K562 treated with DMSO at 1 percent for 4 hours (cell line): ENCODE results near the gene RALGPS1. TPM values are rescaled to one million over a fixed set of nuclear protein-coding genes. Genes with fewer than 3 reads are reported as not detected.

Experiments
- total RNA-seq: library from RNA; unstranded; fragments of 300-600 nt; gene quantifications from 2 replicates; pipeline ENCODE4 v1.2.3, GENCODE V29; 2022; ENCODE audit not compliant: insufficient read depth

The RALGPS1 gene
- 1.0 and 1.8 TPM in 2 replicates for total RNA-seq

GRCh38 chr9:126914458-126915280 is at the start of gene RALGPS1:
RALGPS1 (plus strand) TSS chr9:126914782; CDS start chr9:126962290, 47,508 bp downstream.

GRCh38 chr9:127122176-127123063 is 207.8 kb downstream of the RALGPS1 start, which contains the start of gene ANGPTL2:
ANGPTL2 (minus strand) TSS chr9:127122635; CDS start chr9:127108731, 13,904 bp downstream.

GRCh38 chr9:127264462-127265219 is 350.1 kb downstream of the RALGPS1 start, which contains the start of gene GARNL3:
GARNL3 (plus strand) TSS chr9:127264774; CDS start chr9:127264878, 104 bp downstream.

Other genes with a start within 250 kb of the RALGPS1 start
- 5.0 and 6.5 TPM in 2 replicates for gene ZBTB43, start 109.7 kb upstream of the RALGPS1 start, total RNA-seq
- 7.9 and 10.4 TPM in 2 replicates for gene ZBTB34, start 54.1 kb upstream of the RALGPS1 start, total RNA-seq
- gene ANGPTL2, start 207.9 kb downstream of the RALGPS1 start, total RNA-seq = not detected in 2 replicates